WI38 (cell line): Measurements from ENCODE around the gene TRIM27.
"Not testable (repeated sequence)": the region's sequence is repeated elsewhere in the genome, so short reads cannot be mapped to it uniquely, and the experiment has no call there.

ENCODE experiments used
- H3K4me3 ChIP-seq: 2 replicates; pipeline ENCODE4 v1.5.1; 2011; ENCODE audit warnings: low read depth, mild to moderate bottlenecking, control low read depth, low read length
- TF ChIP-seq, protein P1 (sequence below): IDR thresholded peaks from 2 replicates; pipeline ENCODE4 v1.5.1; 2012; ENCODE audit warnings: low read depth, mild to moderate bottlenecking, control low read depth, low read length

Gene TRIM27

DNA sequence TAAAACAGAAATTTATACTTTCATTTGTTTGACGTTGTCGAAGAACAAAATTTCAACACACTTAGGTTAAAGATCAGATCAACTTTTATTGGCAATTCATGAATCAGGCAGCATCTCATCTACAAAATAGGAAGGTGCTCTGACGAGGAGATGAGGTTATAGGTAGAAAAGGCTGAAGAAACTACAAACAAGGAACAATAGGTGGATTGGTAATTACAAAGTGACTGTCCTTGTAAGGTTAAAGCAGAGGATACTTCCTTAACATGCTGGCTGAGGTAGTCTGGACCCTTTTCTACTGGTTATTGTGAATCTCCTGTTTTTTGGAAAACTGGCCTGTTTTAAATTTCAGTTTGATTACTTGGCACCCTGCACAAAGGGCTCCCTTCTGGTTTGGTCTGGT, 32.5 kb upstream of the TRIM27 start:
- H3K4me3 ChIP-seq: no peak overlapping the region
- TF ChIP-seq, protein P1, sequence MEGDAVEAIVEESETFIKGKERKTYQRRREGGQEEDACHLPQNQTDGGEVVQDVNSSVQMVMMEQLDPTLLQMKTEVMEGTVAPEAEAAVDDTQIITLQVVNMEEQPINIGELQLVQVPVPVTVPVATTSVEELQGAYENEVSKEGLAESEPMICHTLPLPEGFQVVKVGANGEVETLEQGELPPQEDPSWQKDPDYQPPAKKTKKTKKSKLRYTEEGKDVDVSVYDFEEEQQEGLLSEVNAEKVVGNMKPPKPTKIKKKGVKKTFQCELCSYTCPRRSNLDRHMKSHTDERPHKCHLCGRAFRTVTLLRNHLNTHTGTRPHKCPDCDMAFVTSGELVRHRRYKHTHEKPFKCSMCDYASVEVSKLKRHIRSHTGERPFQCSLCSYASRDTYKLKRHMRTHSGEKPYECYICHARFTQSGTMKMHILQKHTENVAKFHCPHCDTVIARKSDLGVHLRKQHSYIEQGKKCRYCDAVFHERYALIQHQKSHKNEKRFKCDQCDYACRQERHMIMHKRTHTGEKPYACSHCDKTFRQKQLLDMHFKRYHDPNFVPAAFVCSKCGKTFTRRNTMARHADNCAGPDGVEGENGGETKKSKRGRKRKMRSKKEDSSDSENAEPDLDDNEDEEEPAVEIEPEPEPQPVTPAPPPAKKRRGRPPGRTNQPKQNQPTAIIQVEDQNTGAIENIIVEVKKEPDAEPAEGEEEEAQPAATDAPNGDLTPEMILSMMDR: no peak

DNA sequence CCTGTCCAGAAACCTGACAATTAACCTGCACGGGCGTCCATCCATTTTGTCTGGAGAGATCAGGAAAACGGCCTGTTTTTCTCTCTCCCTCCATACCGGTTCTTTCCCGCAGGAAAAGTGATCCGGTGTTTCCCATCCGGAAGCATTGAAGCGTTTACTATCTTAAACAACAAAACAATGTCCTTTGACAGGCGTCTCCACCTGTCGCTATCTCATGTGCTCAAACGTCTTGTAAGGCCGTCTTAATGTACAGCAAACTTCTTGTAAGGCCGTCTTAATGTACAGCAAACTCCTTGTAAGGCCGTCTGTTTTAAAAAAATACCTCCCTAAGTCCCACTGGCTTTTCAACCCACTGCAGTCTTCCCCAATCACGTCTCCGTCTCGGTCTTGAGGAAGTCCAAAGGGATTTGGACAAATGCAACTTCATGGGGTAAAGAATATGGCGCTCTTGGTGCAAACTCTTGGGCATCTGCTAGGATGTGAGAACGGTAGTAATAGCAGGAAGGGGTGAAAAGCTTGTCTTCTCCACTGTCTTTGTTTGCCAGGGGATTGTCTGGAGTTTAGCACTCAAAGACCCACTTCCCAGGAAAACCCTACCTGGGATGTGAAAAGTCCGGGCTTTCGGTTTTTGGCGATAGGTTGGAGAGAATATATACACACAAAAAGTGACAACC, 29.9 kb upstream of the TRIM27 start:
- TF ChIP-seq, protein P1: no peak
- peak overlapping the region; percentile 69 for H3K4me3 ChIP-seq

DNA sequence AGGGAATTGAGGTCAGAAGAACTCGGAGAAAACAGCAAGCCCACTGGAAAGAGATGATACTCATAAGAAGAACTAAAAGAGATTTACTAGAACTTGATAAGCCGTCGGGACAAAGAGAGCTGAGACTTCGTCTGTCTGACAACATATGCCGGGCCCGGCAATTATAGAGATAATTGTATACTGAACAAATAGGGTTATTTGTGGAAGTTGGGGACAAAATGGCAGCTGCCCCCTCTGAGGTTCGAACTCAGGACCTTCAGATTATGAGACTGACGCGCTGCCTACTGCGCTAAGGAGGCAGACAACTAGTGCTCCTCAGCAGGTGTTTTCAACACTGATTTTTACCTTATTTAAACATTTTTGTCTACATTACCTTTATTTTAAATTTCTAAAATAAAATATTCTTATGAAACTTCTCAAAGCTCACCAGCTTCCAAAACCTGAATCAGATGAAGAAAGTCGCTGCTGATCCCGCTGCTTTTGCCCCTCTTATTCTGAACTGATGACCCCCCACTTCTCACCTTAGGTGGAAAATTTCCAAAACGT, 29.3 kb upstream of the TRIM27 start:
- peak overlapping the region; percentile 69 for H3K4me3 ChIP-seq
- TF ChIP-seq, protein P1: no peak

DNA sequence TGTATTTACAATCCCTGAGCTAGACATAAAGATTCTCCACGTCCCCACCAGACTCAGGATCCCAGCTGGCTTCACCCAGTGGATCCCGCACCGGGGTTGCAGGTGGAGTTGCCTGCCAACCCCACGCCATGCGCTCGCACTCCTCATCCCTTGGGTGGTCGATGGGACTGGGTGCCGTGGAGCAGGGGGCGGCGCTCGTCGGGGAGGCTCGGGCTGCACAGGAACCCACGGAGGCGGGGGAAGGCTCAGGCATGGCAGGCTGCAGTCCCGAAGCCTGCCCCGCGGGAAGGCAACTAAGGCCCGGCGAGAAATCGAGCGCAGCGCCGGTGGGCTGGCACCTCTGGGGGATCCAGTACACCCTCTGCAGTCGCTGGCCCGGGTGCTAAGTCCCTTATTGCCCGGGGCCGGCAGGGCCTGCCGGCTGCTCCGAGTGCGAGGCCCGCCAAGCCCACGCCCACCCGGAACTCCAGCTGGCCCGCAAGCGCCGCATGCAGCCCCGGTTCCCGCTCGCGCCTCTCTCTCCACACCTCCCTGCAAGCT, 25.9 kb upstream of the TRIM27 start:
- not testable (repeated sequence) for H3K4me3 ChIP-seq

DNA sequence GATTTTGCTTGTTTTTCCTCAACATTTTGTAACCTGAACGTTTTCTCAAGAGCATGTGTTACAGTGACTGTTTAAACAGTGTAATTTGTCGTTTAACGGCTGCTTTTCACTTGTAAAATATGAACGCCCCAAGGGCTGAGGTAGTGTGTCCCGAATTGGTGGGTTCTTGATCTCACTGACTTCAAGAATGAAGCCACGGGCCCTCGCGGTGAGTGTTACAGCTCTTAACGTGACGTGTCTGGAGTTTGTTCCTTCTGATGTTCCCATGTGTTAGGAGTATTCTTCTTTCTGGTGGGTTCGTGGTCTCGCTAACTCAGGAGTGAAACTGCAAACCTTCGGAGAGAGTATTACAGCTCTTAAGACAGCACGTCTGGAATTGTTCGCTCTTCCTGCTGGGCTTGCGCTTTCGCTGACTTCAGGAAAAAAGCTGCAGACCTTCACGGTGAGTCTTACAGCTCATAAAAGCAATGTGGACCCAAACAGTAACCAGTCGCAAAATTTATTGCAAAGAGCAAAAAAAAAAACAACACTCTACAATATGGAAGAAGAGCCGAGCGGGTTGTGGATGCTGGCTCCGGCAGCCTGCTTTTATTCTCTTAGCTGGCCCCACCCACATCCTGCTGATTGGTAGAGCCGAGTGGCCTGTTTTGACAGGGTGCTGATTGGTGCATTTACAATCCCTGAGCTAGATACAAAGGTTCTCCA, 25.1 kb upstream of the TRIM27 start:
- H3K4me3 ChIP-seq: no peak overlapping the region
- TF ChIP-seq, protein P1: no peak

DNA sequence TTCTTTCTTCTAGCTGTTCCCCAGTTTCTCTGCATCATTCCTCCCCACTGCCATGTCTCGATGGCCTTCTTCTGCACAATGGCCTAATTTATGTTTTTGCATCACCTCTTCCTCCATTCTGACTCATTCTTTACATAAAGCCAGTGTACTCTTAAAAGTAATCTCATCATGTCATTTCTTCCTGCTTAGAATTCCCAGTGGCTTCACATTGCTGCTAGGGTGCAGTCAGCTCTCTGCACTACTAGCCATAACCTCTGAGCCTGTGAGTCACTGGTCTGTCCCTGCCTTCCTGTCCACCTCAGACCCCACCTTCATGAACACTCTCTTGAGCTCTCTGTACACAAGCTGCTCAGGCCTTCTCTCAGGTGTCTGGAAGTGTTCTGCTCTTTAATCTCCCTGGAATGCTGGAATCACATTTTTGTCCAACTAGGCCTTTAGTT, 24.1 kb upstream of the TRIM27 start:
- no peak overlapping the region for H3K4me3 ChIP-seq

DNA sequence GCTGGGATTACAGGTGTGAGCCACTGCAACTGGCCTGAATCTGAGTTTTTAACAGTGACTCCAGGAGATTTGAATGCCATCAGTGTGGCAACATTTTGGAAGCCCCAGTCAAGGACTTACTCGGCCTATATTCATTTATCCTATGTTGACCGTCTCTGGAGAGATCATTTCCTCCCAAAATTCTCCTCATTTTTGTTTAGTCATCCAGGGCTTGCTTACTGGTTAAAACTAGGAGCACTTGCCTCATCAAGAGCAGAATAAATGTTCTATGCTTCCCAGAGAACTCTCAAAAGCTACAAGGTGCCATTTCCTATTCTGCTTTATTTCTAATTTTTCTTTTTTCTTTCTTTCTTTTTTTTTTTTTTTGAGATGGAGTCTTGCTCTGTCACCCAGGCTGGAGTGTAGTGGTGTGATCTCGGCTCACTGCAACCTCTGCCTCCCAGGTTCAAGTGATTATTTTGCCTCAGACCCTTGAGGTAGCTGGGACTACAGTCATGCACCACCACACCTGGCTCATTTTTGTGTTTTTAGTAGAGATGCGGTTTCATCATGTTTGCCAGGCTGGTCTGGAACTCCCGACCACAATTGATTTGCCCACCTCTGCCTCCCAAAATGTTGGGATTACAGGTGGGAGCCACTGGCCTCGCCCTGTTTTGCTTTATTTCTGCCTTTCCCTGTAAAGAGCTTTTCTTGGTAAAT, 23.4 kb upstream of the TRIM27 start:
- H3K4me3 ChIP-seq: no peak overlapping the region
- TF ChIP-seq, protein P1: no peak

More for the DNA sequence above, 24.1 kb upstream of the TRIM27 start:
- TF ChIP-seq, protein P1: no peak
